ENCODE results near the gene CDC42EP2. TPM values are rescaled to one million over a fixed set of nuclear protein-coding genes. Genes with fewer than 3 reads are reported as not detected.

CDC42EP2 gene
- total RNA-seq, 1 experiment from 2014 or later = 7.1 TPM

DNA sequence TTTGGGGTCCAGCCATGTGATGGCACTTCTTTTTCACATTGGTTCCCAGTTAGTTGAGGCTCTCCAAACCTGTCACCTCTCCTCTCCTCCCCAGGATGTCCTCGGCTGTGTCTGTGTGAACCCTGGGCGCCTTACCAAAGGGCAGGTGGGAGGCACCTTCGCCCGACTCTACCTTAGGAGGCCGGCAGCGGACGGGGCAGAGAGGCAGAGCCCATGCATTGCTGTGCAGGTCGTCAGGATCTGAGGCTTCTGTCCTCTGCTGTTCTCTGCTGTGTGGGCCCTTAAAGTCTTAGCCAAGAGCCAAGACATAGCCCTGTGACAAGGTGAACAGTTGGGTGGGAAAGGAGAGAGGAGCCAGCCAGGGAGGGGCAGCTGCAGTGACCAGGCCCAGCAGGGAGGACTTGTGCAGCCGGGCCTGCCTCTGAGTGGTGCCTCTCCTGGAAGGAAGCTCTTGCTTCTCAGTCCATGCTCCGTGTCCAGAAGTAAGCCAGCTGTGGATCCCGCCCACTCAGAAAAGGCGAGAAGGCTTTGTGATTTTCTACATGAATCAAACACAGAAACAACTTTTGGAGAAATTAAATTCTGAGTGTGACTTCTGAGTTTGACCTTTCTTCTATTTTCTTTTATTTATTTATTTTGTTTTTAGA, 17.5 kb upstream of the CDC42EP2 start:
- no peak for DNase-seq (ENCODE audit: low read depth)

DNA sequence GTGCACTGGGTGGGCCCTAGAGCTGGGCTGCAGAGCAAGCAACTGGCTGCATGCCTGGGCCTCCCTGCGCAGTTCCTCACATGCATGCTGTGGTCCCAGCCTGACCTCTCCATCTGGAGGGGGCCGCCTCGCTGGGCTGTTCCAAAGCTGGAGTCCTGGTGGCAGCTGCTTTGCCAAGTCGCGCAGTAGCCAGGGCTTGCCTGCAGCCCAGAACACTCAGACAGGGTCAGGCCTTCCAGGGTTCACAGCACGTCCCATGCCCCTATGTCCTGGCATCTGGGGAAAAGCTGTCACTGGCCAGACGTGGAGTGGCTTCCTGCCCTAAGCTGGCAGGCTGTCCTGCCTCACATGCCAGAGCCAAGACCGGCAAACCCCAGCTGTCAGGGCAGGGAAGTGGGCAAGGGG, 16.5 kb upstream of the CDC42EP2 start:
- peak; percentile 68 for DNase-seq (ENCODE audit: low read depth)

DNA sequence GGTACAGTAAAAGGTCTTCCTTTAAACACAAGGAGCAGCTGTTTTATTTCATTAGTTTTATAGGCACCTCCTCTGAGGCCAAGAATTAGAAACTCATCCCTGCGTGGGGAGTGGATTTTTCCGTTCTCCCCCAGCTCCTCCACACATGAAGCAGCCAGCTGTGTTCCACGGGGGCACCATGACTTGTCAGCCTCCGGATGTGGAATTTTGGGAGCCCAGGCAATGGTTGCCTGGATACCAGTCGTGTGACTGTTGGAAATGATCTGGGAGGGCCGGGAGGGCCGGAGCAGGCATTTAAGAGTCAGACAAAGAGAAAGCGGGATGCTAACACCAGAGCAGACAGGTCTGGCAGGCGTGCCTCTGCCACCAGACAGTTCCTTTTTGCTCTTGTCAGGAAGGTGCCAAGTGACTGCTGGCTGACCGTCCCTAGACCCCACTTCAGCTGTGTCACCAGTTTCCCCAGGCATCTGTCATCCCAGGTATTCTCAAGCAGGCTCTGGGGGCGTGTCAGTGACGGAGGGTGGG, 15.9 kb upstream of the CDC42EP2 start:
- DNase-seq (ENCODE audit: low read depth) = peak; percentile 76

DNA sequence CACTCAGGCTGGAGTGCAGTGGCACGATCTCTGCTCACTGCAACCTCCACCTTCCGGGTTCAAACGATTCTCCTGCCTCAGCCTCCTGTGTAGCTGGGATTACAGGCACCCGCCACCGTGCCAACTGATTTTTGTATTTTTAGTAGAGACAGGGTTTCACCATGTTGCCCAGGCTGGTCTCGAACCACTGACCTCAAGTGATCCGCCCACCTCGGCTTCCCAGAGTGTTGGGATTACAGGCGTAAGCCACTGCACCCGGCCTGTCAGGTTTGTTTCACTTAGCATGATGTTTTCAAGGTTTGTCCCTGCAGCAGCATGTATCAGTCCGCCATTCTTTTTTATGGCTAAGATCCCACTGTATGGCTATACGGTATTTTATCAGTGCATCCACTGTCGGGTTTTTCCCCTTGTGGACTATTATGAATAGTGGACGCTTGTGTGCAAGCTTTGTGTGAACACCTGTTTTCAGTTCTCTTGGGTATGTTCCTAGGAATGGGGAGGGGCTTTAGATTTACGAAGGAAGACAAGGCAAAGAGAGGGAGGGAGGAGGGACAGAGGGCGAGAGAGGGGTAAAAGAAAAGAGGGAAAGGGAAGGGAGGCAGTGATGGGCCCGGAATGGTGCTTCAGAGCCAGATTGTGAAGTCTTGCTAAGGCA, 13.9 kb upstream of the CDC42EP2 start:
- DNase-seq (ENCODE audit: low read depth) = no peak

- DNase-seq (ENCODE audit: low read depth) = peak; percentile 67
Measured at GRCh38 chr11:65301491-65302329, 13.0 kb upstream of the CDC42EP2 start.

DNA sequence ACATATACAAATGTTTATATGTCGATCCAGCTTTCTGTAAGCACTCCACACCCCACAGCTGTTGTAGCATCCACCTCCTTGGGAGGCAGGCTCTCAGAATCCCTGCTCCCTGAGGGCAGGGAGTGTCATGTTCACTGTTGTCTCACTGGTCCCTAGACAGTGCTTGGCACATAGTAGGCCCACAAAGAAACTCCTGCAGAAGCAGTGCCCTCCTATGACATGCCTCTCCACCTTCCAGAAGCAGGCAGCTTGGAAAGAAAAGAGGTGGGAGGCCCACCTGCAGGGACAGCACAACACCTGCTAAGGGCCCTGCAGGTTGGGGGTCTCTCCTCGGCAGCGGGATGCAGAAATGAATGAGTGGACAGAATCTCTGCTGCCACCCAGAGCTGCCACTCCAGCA, 11.1 kb upstream of the CDC42EP2 start:
- DNase-seq (ENCODE audit: low read depth) = no peak

DNA sequence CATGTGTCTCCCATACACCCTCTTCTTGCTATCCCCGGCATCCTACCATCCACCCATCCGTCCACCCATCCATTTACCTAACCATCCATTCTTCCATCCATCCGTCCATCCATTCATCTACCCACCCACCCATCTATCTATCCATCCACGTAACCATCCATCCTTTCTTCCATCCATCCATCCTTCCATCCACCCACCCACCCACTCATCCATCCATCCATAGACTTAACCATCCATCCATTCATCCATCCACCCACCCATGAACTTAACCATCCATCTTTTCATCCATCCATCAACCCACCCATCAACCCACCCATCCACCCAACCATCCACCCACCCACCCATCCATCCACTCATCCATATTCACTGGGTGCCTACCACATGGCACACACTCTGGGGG, 10.6 kb upstream of the CDC42EP2 start:
- no peak for DNase-seq (ENCODE audit: low read depth)

DNA sequence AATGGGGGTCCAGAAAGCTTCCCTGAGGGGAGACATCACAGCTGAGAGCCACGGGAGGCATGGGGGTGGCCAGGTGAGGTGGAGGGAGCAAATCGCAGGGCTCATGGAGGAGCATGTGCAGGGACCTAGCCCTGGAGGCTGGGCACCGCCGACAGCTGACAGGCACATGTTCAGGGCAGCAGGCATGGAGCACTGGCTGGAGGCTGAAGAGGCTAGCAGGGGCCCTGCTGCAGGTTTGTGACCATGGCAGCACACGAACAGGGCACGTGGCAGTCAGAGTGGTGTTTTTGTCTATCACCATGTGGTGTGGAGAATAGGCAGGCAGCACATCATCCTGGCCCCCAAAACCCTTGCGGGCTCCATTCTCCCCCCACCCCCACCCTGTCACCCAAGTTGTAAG, 10.1 kb upstream of the CDC42EP2 start:
- DNase-seq (ENCODE audit: low read depth) = no peak

- peak; percentile 71 for DNase-seq (ENCODE audit: low read depth)
Measured at GRCh38 chr11:65305501-65306268, 9.0 kb upstream of the CDC42EP2 start.

DNA sequence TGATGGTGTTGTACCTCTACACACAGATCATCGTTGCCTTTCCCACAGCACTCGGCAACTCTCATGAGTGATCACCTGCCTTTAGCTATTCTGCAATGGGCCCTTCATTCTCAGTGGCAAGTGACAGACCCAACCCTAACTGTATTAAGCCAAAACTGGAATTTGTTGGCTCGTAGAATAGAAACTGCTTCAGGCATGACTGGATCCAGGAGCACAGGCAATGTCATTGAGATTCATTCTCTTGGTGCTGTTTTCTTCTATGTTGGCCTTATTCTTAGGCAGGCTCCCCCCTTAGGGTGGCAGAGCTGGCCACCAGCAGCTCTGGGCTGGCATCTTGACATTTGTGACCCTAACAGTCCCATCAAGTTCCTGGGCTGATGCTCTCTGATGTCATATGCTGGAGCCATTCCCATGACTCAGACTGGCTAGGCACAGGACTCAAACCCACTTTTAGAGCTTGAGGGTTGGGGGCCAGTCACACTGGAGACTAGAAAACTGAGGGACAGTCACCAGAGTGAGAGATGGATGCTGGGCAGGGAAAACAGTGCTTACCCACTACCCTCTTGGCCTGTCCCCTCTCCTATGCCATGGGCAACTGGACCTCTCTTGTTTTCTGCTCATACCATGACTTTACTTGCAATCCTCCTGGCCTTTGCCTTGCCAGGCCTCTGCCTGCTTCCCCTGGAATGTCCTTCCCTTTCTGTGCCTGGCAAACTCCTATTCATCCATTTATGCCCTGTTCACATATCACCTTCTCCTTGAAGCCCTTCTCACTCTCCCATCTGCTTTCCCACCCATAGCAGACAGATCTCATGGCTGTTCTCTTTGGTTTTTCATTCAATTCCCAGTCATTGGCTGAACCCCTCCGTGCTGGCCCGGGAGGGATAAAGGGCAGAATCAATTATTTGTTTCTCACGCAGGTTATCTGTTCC, 7.1 kb upstream of the CDC42EP2 start:
- peak; percentile 52 for DNase-seq (ENCODE audit: low read depth)

GRCh38 chr11:65308281-65308891, 6.3 kb upstream of the CDC42EP2 start:
- DNase-seq (ENCODE audit: low read depth) = peak; percentile 68

DNA sequence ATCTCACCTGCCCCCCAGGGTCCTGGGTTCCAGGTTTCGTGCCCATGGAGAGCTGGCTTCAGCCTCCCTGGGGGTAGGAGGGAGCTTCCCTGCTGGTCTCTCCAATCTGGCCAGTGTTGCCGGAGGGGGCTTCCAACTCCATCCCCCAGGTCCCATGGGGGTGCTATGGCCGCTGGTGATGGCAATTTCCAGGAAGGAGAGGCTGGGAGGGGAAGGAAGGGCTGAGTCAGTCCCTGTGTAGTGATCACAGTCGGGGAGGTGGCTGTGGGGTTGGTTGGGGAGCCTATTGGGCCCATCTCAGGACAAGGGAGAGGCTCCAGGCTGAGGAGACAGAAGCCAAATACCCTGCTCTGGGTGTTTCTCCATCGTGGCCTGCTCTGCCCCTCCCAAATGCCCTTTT, 5.7 kb upstream of the CDC42EP2 start:
- DNase-seq (ENCODE audit: low read depth) = no peak

- DNase-seq (ENCODE audit: low read depth) = no peak
Measured at GRCh38 chr11:65310215-65310614, 4.5 kb upstream of the CDC42EP2 start.

GRCh38 chr11:65310736-65311135, 3.9 kb upstream of the CDC42EP2 start:
- DNase-seq (ENCODE audit: low read depth) = no peak

GRCh38 chr11:65311170-65311678, 3.4 kb upstream of the CDC42EP2 start:
- DNase-seq (ENCODE audit: low read depth) = peak; percentile 52

DNA sequence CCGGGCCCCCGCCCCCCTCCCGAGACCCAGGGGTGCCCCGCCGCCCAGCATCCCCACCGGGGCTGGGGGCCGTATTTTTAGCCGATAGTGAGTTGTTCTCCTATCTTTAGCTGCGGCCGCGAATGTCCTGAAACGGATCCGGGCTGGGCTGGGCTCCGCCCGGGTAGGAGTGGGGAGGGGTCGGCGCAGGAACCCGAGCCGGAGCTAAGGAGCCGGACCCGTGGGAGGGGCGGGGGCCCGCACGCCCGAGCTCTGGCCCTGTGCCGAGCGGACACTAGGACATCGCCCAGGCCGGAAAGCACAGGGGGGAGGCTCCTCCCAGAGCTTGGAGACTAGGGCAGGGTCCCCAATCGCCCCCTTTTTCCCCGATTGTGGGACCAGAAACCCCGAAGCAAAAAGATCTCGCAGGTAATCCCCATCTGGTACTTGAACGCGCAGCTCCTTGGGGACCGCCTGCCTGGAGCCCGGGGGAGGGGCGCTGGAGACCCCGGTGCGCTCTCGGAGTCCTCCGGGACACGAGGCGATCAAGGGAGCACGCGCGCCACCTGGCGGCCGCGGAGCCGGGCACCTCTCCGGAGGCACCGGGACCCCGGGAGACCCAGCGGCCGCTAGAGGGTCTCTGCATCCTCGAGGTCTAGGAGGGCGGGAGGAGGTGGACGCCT, 669 bp downstream of the CDC42EP2 start:
- DNase-seq (ENCODE audit: low read depth) = peak; percentile 70

DNA sequence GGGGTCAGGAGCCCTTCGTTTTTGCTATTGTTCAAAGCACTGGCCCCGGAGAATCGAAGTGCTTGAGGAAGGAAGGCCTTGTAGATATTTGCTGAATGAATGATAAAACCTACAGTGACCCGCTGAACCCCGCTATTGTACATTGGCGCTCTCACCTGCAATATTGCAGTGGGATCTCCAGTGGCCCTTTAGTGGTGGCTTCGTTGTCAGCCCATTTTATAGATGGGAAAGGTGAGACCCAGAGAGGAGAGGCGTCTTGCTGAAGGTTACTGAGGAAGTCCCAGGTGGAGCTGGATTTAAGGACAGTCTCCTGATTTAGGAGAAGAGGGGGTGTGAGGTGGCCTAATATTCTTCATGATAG, 1.2 kb downstream of the CDC42EP2 start:
- no peak for DNase-seq (ENCODE audit: low read depth)

GRCh38 chr11:65316227-65317024, 1.8 kb downstream of the CDC42EP2 start:
- peak; percentile 90 for DNase-seq (ENCODE audit: low read depth)
